NCI-H187 treated with DMSO at 0.1 percent for 48 hours (cell line): Measurements from ENCODE around the gene CNTD1.
"Not testable (repeated sequence)": the region's sequence is repeated elsewhere in the genome, so short reads cannot be mapped to it uniquely, and the experiment has no call there.

ENCODE experiments used
- DNase-seq: peaks from one replicate; lab custom pipeline; 2025; lab: John Stamatoyannopoulos, UW

CNTD1 gene

GRCh38 chr17:42846594-42847280 lies 48.1 kb downstream of the CNTD1 start:
- no peak for DNase-seq

GRCh38 chr17:42848093-42848492 lies 49.4 kb downstream of the CNTD1 start:
- DNase-seq, result no peak

- DNase-seq, result no peak
Measured at GRCh38 chr17:42849031-42849430, 50.4 kb downstream of the CNTD1 start.

- no peak for DNase-seq
Measured at GRCh38 chr17:42849451-42850181, 51.0 kb downstream of the CNTD1 start.

- DNase-seq, result no peak
Measured at GRCh38 chr17:42850954-42851353, 52.3 kb downstream of the CNTD1 start, which contains the start of gene AOC3. AOC3 (plus strand) TSS chr17:42851199; CDS start chr17:42851344, 145 bp downstream.

GRCh38 chr17:42851371-42852240 lies 52.9 kb downstream of the CNTD1 start:
- DNase-seq, result not testable (repeated sequence)

GRCh38 chr17:42852351-42852750 lies 53.7 kb downstream of the CNTD1 start:
- DNase-seq, result no peak

- no peak for DNase-seq
Measured at GRCh38 chr17:42853004-42853403, 54.3 kb downstream of the CNTD1 start.

- DNase-seq, result no peak
Measured at GRCh38 chr17:42853597-42853967, 54.9 kb downstream of the CNTD1 start.

GRCh38 chr17:42853968-42854790 lies 55.5 kb downstream of the CNTD1 start:
- no peak for DNase-seq

GRCh38 chr17:42855048-42855596 lies 56.5 kb downstream of the CNTD1 start:
- no peak for DNase-seq

- not testable (repeated sequence) for DNase-seq
Measured at GRCh38 chr17:42856093-42856492, 57.4 kb downstream of the CNTD1 start.

GRCh38 chr17:42856516-42856915 lies 57.9 kb downstream of the CNTD1 start:
- not testable (repeated sequence) for DNase-seq

GRCh38 chr17:42857389-42857788 lies 58.7 kb downstream of the CNTD1 start:
- no peak for DNase-seq
